ENCODE results near the gene TEX54. TPM values are rescaled to one million over a fixed set of nuclear protein-coding genes. Genes with fewer than 3 reads are reported as not detected.

The TEX54 gene
- total and polyA plus RNA-seq, 2 of the 13 experiments (the other 11 are each of a cell fraction or from before 2014, with no cell fraction given), result not detected

DNA sequence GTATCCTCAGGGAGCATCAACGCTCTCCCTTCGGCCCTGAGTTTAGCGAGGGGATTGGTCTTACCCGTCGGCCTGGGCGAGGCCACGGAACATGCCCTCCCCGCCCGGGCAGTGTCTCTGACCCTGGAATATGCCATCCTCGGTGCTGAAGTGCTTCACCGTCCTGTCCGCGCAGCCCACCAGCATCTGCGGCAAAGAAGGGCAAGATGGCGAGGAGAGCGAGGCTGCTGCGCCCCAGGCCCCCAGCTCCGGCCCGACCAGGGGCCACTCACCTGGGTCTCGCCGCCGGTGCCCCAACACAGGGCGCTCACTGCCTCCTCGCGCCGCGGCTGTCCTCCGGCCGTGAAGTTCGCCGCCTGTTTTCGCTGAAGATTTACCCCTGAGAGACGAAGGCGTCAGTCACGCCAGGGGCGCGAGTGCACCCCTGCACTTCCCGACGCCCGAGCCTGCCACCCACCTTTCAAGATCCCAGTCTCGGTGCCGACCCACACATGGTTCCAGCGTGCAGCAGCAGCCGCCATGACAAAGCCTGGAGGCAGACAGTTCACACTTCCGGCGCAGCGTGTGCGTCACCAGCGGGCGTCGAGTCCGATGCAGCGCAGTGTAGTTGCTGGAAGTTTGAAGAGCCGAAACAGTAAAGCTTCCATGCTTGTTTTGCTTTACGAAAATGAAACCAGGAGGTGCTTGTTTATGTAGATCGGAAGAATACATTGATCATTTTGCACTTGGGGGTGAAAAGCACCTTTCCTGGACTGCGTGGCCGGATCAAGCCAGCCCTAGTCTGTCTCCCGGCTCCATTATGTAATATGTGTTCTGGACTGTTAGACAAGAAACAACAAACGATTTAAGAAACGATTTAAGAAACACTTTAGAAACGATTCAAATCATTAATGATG lies 6.7 kb upstream of the TEX54 start, which contains the start of gene WDR74 (continued):
- TF ChIP-seq, protein P1, sequence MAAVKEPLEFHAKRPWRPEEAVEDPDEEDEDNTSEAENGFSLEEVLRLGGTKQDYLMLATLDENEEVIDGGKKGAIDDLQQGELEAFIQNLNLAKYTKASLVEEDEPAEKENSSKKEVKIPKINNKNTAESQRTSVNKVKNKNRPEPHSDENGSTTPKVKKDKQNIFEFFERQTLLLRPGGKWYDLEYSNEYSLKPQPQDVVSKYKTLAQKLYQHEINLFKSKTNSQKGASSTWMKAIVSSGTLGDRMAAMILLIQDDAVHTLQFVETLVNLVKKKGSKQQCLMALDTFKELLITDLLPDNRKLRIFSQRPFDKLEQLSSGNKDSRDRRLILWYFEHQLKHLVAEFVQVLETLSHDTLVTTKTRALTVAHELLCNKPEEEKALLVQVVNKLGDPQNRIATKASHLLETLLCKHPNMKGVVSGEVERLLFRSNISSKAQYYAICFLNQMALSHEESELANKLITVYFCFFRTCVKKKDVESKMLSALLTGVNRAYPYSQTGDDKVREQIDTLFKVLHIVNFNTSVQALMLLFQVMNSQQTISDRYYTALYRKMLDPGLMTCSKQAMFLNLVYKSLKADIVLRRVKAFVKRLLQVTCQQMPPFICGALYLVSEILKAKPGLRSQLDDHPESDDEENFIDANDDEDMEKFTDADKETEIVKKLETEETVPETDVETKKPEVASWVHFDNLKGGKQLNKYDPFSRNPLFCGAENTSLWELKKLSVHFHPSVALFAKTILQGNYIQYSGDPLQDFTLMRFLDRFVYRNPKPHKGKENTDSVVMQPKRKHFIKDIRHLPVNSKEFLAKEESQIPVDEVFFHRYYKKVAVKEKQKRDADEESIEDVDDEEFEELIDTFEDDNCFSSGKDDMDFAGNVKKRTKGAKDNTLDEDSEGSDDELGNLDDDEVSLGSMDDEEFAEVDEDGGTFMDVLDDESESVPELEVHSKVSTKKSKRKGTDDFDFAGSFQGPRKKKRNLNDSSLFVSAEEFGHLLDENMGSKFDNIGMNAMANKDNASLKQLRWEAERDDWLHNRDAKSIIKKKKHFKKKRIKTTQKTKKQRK (IDR thresholded peaks at IDR 0.05; ENCODE audit: low read length), result no peak
- TF ChIP-seq, protein P2, sequence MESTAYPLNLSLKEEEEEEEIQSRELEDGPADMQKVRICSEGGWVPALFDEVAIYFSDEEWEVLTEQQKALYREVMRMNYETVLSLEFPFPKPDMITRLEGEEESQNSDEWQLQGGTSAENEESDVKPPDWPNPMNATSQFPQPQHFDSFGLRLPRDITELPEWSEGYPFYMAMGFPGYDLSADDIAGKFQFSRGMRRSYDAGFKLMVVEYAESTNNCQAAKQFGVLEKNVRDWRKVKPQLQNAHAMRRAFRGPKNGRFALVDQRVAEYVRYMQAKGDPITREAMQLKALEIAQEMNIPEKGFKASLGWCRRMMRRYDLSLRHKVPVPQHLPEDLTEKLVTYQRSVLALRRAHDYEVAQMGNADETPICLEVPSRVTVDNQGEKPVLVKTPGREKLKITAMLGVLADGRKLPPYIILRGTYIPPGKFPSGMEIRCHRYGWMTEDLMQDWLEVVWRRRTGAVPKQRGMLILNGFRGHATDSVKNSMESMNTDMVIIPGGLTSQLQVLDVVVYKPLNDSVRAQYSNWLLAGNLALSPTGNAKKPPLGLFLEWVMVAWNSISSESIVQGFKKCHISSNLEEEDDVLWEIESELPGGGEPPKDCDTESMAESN (CRISPR knock-in tag; conservative IDR thresholded peaks at IDR 0.05), result peak; percentile 91
- TF ChIP-seq, protein P3, sequence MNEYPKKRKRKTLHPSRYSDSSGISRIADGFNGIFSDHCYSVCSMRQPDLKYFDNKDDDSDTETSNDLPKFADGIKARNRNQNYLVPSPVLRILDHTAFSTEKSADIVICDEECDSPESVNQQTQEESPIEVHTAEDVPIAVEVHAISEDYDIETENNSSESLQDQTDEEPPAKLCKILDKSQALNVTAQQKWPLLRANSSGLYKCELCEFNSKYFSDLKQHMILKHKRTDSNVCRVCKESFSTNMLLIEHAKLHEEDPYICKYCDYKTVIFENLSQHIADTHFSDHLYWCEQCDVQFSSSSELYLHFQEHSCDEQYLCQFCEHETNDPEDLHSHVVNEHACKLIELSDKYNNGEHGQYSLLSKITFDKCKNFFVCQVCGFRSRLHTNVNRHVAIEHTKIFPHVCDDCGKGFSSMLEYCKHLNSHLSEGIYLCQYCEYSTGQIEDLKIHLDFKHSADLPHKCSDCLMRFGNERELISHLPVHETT (CRISPR knock-in tag; conservative IDR thresholded peaks at IDR 0.05), result 0 out of 2 replicates have a peak, but pooled peaks have one; percentile 39
- TF ChIP-seq ZNF878 (CRISPR knock-in tag; IDR thresholded peaks at IDR 0.05) (no peak), HOXA5 (CRISPR knock-in tag; IDR thresholded peaks at IDR 0.05) (peak; percentile 88; the same call in 1 of the 2 replicates), ZBTB42 (CRISPR knock-in tag; IDR thresholded peaks at IDR 0.05) (peak; percentile 22; the same call in 1 of the 2 replicates), ZNF775 (CRISPR knock-in tag; IDR thresholded peaks at IDR 0.05; ENCODE audit: borderline replicate concordance) (0 out of 2 replicates have a peak, but pooled peaks have one; percentile 60), ZMYM3 (CRISPR knock-in tag; IDR thresholded peaks at IDR 0.05) (no peak), KMT2A (CRISPR knock-in tag; IDR thresholded peaks at IDR 0.05) (peak; percentile 96), NR2F1 (CRISPR knock-in tag; IDR thresholded peaks at IDR 0.05) (no peak)
- TF ChIP-seq, protein P4, sequence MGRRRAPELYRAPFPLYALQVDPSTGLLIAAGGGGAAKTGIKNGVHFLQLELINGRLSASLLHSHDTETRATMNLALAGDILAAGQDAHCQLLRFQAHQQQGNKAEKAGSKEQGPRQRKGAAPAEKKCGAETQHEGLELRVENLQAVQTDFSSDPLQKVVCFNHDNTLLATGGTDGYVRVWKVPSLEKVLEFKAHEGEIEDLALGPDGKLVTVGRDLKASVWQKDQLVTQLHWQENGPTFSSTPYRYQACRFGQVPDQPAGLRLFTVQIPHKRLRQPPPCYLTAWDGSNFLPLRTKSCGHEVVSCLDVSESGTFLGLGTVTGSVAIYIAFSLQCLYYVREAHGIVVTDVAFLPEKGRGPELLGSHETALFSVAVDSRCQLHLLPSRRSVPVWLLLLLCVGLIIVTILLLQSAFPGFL (CRISPR knock-in tag; IDR thresholded peaks at IDR 0.05), result 0 out of 2 replicates have a peak, but pooled peaks have one; percentile 22
- TF ChIP-seq, protein P5, sequence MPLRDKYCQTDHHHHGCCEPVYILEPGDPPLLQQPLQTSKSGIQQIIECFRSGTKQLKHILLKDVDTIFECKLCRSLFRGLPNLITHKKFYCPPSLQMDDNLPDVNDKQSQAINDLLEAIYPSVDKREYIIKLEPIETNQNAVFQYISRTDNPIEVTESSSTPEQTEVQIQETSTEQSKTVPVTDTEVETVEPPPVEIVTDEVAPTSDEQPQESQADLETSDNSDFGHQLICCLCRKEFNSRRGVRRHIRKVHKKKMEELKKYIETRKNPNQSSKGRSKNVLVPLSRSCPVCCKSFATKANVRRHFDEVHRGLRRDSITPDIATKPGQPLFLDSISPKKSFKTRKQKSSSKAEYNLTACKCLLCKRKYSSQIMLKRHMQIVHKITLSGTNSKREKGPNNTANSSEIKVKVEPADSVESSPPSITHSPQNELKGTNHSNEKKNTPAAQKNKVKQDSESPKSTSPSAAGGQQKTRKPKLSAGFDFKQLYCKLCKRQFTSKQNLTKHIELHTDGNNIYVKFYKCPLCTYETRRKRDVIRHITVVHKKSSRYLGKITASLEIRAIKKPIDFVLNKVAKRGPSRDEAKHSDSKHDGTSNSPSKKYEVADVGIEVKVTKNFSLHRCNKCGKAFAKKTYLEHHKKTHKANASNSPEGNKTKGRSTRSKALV (CRISPR knock-in tag; IDR thresholded peaks at IDR 0.05), result peak; percentile 78
- TF ChIP-seq, protein P6, sequence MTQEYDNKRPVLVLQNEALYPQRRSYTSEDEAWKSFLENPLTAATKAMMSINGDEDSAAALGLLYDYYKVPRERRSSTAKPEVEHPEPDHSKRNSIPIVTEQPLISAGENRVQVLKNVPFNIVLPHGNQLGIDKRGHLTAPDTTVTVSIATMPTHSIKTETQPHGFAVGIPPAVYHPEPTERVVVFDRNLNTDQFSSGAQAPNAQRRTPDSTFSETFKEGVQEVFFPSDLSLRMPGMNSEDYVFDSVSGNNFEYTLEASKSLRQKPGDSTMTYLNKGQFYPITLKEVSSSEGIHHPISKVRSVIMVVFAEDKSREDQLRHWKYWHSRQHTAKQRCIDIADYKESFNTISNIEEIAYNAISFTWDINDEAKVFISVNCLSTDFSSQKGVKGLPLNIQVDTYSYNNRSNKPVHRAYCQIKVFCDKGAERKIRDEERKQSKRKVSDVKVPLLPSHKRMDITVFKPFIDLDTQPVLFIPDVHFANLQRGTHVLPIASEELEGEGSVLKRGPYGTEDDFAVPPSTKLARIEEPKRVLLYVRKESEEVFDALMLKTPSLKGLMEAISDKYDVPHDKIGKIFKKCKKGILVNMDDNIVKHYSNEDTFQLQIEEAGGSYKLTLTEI (CRISPR knock-in tag; conservative IDR thresholded peaks at IDR 0.05), result no peak
- TF ChIP-seq, protein P7, sequence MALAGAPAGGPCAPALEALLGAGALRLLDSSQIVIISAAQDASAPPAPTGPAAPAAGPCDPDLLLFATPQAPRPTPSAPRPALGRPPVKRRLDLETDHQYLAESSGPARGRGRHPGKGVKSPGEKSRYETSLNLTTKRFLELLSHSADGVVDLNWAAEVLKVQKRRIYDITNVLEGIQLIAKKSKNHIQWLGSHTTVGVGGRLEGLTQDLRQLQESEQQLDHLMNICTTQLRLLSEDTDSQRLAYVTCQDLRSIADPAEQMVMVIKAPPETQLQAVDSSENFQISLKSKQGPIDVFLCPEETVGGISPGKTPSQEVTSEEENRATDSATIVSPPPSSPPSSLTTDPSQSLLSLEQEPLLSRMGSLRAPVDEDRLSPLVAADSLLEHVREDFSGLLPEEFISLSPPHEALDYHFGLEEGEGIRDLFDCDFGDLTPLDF (CRISPR knock-in tag; IDR thresholded peaks at IDR 0.05), result no peak
